Measurements from ENCODE around the gene ANKK1. TPM values are rescaled to one million over a fixed set of nuclear protein-coding genes. Genes with fewer than 3 reads are reported as not detected.

Gene ANKK1
- total RNA-seq, 4 donors from 2014 or later: 0.46 to 1.0 TPM; not detected in 2

DNA sequence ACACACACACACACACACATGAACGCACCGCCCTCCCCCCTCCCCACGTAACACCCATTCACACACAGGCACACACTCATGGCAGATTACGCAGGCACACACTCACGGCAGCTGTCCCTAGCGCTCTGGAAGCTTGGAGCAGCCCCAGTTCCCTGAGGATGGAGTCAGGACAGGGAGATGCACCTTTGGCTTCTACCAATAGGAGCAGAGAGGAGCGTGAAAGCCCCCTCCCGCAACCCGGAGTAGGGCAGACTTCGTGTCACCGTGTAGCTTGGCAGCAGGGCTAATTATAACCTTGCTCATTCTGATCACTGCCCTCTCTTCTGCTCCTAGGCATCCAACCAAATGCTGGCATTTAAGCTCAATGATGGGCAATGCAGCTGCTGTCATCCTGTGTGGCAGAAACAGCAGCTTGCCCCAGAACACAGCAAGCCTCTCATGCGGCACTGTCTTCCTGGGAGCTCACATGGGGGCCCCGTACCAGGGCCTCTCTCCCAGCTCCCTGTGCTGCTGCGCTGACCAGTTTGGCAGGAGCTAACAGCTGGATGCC, 31.9 kb downstream of the ANKK1 start:
- intact Hi-C loops (cut with DNase I; ENCODE audit: low total_unique reads): no loop called here
- no peaks in the 10 kb centered on the region for H3K36me3 ChIP-seq
- H3K9me3 ChIP-seq: no peaks in the 10 kb centered on the region
- DNase-seq: no peak
- in situ Hi-C loops (cut with MboI; ENCODE audit: low sequenced_read_pairs in 4 of 4): no loop called here
- no peak for TF ChIP-seq POLR2A (IDR thresholded peaks at IDR 0.05)
- no peak for TF ChIP-seq CTCF (IDR thresholded peaks at IDR 0.05 in 4 of 5, conservative IDR thresholded peaks at IDR 0.05 in 1 of 5)
- no peak overlapping the region for H3K4me3 ChIP-seq
- ATAC-seq: no peak
- H3K27me3 ChIP-seq: no peaks in the 10 kb centered on the region
- H3K27ac ChIP-seq: no peak overlapping the region
- H3K4me1 ChIP-seq: no peaks in the 10 kb centered on the region

GRCh38 chr11:113420808-113421207, 33.2 kb downstream of the ANKK1 start:
- Histone ChIP-seq H3K27me3 (no peaks in the 10 kb centered on the region), H3K36me3 (no peaks in the 10 kb centered on the region), H3K4me1 (no peaks in the 10 kb centered on the region), H3K9me3 (no peaks in the 10 kb centered on the region), H3K4me3 (no peak overlapping the region), H3K27ac (no peak overlapping the region)
- ATAC-seq (no peak), DNase-seq (no peak)
- in situ Hi-C loops (cut with MboI; ENCODE audit: low sequenced_read_pairs in 4 of 4) (no loop called here), intact Hi-C loops (cut with DNase I; ENCODE audit: low total_unique reads) (no loop called here)
- TF ChIP-seq POLR2A (IDR thresholded peaks at IDR 0.05) (no peak), CTCF (IDR thresholded peaks at IDR 0.05 in 4 of 5, conservative IDR thresholded peaks at IDR 0.05 in 1 of 5) (no peak)

DNA sequence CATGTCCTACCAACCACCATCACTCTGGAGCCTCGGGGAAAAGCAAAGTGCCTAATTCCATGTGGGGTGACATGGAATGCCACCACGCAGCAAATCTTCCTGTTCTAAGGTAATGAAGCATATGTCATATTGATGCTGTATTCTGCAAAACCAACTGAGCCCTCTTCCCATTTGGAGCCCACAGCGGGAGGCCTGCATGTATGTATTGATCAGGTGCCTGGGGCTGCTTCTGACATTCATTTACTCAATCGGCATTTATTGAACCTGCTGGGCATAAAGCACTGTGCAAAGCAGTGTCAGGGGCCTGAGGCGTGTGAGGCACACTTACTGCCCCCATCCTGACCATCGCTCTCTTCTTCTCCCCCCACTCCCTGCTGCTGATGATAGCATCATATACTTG, 39.1 kb downstream of the ANKK1 start:
- H3K27ac ChIP-seq: no peak overlapping the region
- H3K36me3 ChIP-seq: no peaks in the 10 kb centered on the region
- no peak overlapping the region for H3K4me3 ChIP-seq
- no peaks in the 10 kb centered on the region for H3K9me3 ChIP-seq
- ATAC-seq: no peak
- H3K27me3 ChIP-seq: no peaks in the 10 kb centered on the region
- in situ Hi-C loops (cut with MboI; ENCODE audit: low sequenced_read_pairs in 4 of 4) (no loop called here), intact Hi-C loops (cut with DNase I; ENCODE audit: low total_unique reads) (no loop called here)
- TF ChIP-seq POLR2A (IDR thresholded peaks at IDR 0.05): no peak
- no peak for TF ChIP-seq CTCF (IDR thresholded peaks at IDR 0.05 in 4 of 5, conservative IDR thresholded peaks at IDR 0.05 in 1 of 5)
- no peaks in the 10 kb centered on the region for H3K4me1 ChIP-seq
- DNase-seq: no peak

DNA sequence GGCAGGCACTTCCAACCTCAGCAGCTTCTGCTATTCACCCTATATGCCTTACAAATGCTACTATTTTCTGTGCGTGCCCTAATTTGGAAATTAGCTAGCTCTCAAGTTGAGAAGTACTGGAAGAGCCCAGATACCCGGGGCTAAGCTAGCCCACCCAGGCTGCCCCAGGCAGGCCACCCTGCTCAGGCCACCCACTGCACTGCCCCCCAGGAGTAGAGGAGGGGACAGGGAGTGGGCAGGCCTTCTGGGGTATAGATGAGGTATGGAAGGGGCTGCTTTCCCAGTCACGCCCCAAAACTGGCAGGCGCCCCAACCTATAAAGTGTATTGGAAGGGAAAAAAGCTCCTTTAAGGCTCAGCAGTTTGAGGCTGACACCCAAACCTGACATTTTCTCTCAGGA, 44.2 kb downstream of the ANKK1 start:
- intact Hi-C loops (cut with DNase I; ENCODE audit: low total_unique reads): no loop called here
- no peaks in the 10 kb centered on the region for H3K36me3 ChIP-seq
- ATAC-seq: no peak

More for the DNA sequence above, 44.2 kb downstream of the ANKK1 start:
- no peak overlapping the region for H3K4me3 ChIP-seq
- TF ChIP-seq CTCF (IDR thresholded peaks at IDR 0.05 in 4 of 5, conservative IDR thresholded peaks at IDR 0.05 in 1 of 5) (no peak), POLR2A (IDR thresholded peaks at IDR 0.05) (no peak)
- in situ Hi-C loops (cut with MboI; ENCODE audit: low sequenced_read_pairs in 4 of 4): no loop called here
- no peaks in the 10 kb centered on the region for H3K9me3 ChIP-seq
- H3K4me1 ChIP-seq: no peaks in the 10 kb centered on the region
- H3K27ac ChIP-seq: no peak overlapping the region
- DNase-seq: no peak
- no peaks in the 10 kb centered on the region for H3K27me3 ChIP-seq

Data from gastrocnemius medialis (tissue), 4 donors.